T1000 (cell line): ENCODE measurements around the gene BTNL9.
"Not testable (repeated sequence)": the region's sequence is repeated elsewhere in the genome, so short reads cannot be mapped to it uniquely, and the experiment has no call there.

Experiments
- DNase-seq: peaks from one replicate; lab custom pipeline; 2025; ENCODE audit warnings: mixed read lengths; lab: John Stamatoyannopoulos, UW

BTNL9 gene

DNA sequence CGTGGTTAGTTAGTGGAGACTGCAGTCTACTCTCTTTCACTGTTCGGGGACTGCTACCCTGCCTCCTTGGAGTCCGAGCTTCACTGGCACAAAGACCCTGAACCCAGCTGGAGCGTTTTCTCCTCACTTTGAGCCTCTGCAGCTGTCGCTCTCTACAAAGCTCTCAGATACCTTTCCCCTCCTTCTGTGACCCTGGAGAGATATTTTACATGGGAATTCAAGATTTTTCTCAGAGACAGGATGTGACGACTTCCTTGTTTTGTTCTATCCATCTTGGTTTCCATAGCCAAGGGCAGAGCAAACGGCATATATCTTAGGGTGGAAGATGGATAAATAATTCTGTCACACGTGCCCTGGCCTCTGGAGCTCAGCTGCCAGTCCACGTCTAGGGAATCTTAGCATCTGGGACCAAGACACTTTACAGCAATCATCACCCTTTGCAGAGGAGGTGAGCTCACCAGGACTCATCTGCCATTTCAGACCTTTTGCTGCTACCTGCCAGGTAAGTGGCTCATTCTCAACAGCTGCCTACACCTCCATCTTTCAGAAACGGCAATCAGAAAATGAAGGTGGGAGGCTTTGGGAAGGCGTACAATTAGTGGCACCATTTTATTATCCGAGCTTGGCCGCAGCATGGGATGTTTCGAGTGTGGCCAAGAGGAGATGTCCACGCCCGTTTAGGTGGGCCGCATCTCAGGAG is at the start of gene BTNL9:
TSS of gene BTNL9 (plus strand) at position 336 of the 700 bp plus-strand sequence. CDS start 5,224 bp downstream, outside the sequence.
- no peak for DNase-seq

DNA sequence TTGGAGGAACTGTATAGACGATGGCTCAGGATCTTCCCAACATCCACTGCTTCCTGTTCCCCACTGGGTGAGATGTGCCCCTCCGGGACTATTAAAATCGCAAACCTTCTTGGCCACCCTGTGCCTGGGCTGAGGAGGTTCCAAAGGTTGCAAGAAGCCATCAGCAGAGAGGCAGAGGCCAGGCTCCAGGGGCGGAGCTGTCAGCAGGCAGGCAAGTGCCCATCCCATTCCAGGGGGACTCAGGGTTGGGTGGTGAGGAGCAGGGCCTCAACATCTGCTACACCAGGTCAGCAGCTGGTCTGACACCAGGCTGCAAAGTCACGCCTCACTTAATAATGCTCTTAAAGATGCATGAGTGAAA is 49.2 kb upstream of the BTNL9 start:
- no peak for DNase-seq

DNA sequence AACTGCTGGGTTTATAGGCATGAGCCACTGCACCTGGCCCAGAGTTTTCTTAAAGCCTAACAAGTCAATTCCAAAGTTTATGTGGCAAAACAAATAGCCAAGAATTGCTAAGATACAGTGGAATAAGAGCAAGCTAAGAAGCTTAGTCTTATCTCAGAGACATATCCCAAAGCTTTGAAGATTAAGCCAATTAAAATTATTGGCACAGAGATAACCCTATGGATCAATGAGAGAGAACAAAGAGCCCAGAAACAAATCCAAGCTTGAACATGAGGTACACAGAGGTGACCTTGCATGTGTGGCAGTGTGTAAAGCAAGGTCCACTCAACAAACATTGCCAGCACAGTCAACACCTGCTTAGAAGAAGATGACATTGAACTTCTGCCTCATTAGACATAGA is 38.1 kb upstream of the BTNL9 start:
- DNase-seq, result no peak

DNA sequence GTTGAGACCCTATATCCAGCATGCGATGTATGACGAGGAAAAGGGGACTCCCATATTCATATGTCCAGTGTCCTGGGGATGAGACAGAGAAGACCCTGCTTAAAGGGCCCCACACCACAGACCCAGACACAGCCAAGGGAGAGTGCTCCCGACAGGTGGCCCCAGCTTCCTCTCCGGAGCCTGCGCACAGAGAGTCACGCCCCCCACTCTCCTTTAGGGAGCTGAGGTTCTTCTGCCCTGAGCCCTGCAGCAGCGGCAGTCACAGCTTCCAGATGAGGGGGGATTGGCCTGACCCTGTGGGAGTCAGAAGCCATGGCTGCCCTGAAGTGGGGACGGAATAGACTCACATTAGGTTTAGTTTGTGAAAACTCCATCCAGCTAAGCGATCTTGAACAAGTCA is 34.3 kb upstream of the BTNL9 start:
- no peak for DNase-seq

DNA sequence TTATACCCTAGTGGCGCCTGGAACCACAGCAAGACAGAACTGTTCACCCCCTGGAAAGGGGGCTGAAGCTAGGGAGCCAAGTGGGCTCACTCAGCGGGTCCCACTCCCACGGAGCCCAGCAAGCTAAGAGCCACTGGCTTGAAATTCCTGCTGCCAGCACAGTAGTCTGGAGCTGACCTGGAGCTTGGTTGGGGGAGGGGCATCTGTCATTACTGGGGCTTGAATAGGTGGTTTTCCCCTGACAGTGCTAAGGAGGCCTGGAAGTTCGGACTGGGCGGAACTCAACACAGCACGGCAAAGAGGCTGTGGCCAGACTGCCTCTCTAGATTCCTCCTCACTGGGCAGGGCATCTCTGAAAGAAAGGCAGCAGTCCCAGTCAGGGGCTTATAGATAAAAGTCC is 31.9 kb upstream of the BTNL9 start:
- no peak for DNase-seq

DNA sequence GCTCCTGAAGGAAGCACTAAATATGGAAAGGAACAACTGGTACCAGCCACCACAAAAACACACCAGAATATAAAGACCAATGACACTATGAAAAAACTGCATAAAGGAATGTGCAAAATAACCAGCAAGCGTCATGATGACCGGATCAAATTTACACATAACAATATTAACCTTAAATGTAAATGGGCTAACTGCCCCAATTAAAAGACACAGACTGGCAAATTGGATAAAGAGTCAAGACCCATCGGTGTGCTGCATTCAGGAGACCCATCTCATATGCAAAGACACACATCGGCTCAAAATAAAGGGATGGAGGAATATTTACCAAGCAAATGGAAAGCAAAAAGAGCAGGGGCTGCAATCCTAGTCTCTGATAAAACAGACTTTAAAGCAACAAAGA is 30.0 kb upstream of the BTNL9 start:
- not testable (repeated sequence) for DNase-seq

DNA sequence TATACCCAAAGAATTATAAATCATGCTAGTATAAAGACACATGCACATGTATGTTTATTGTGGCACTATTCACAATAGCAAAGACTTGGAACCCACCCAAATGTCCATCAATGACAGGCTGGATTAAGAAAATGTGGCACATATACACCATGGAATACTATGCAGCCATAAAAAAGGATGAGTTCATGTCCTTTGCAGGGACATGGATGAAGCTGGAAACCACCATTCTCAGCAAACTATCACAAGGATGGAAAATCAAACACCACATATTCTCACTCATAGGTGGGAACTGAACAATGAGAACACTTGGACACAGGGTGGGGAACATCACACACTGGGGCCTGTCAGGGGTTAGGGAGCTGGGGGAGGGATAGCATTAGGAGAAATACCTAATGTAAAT is 25.4 kb upstream of the BTNL9 start:
- DNase-seq, result not testable (repeated sequence)

DNA sequence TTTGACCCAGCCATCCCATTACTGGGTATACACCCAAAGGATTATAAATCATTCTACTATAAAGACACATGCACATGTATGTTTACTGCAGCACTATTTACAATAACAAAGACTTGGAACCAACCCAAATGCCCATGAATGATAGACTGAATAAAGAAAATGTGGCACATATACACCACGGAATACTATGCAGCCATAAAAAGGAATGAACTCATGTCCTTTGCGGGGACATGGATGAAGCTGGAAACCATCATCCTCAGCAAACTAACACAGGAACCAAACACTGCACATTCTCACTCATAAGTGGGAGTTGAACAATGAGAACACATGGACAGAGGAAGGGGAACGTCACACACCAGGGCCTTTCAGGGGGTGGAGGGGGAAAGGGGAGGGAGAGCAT is 22.6 kb upstream of the BTNL9 start:
- not testable (repeated sequence) for DNase-seq

DNA sequence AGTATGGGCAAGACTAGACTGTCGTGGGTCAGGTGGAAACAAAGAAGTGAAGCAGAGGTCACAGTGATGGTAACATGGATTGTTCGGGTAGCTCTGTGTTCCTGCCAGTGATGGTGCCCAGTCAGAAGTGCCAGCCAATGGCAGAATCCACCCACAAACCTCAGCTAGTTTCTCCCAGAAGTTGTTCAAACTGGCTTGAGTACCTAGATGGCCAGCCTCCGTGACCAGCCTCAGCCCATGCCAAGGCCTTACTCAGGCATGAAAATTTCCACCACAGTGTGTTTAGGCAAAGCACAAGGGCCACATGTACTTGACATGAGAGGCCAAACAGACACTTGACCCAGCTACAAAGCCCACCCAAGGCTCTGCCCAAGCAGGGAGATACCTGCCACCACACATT is 19.4 kb upstream of the BTNL9 start:
- DNase-seq, result no peak

DNA sequence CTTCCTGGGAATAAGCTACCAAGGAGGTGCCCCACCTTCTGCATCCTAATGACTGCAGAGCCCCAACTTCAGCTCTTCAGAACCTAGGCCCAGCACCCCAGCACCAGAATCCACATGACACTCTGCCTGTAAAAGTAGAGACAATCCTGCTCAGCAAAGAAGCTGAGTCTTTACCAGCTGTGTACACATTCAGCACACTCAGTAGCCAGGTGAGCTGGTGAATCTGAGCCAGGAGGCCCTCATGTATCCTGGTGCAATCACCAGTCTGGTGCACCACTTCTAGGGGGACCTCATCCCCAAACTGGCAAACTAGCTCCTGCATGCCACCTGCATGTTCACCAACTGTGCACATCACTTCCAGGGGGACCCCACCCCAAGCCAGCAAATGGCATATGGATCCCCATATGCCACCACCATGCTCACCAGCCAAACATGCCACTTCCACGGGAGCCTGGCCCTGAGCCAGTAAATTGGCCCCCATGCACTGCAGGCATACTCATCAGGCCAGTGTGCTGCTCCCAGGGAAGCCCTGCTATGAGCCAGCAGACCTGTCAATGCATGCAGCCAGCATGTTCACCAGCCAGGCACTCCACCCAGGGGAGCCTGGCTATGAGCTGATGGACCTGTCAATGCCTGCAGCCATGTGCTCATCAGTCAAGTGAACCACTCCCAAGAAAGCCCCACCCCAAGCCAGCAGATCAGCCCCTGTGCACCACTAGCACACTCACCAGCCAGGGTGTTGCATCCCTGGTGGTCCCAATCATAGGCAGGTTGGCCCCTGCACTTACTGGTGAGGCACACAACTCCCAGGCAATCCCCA is 15.6 kb upstream of the BTNL9 start:
- no peak for DNase-seq

DNA sequence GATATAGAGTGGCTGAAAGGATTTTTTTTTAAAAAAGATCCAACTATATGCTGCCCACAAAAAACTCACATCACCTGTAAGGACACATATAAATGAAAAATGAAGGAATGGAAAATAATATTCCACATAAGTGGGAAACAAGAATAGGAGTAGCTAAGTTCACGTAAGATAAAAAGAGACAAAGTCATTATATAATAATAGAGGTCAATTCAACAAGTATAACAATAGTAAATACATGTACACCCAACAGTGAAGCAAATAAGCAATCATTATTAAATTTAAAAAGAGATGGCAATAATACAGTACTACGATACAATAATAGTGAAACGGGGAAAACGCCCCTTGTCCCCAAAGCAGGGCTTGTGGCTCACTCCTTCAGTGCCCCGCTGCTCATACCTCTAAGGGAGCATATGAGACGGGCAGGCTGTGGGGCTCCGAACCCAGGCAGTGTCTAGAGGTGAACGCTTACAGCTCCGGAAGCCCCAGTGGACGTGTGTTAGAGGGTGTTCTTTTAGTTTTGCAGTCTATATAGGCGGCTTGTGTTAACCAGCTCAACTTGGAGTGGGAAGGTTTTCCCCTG is 12.5 kb upstream of the BTNL9 start:
- no peak for DNase-seq

DNA sequence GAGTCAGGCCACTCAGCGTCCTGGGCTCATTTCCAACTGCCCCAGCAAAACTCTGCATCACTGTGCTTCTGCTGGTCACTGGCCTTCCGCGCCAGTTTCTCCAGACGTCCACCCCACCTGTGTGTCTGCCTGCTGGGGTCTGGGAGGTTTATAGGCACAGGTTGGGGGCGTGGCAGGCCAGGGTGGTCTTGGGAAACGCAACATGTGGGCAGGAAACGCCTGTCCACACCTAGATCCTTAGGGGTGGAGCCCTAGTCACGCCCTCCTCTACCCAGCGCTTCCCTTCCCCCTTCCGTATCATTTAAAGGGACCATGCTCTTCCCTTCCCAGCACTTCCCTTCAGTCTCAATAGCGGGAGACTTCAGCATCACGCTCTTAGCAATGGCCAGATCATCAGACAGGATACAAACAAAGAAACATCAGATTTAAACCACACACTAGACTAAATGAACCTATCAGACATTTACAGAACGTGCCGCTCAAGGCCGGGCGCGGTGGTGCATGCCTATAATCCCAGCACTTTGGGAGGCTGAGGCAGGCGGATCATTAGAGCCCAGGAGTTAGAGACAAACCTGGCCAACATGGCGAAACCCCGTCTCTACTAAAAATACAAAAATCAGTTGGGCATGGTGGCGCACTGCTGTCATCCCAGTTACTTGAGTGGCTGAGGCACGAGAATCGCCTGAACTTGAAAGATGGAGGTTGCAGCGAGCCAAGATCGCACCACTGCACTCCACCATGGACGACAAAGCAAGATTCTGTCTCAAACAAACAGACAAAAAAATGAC is 11.8 kb upstream of the BTNL9 start:
- no peak for DNase-seq

DNA sequence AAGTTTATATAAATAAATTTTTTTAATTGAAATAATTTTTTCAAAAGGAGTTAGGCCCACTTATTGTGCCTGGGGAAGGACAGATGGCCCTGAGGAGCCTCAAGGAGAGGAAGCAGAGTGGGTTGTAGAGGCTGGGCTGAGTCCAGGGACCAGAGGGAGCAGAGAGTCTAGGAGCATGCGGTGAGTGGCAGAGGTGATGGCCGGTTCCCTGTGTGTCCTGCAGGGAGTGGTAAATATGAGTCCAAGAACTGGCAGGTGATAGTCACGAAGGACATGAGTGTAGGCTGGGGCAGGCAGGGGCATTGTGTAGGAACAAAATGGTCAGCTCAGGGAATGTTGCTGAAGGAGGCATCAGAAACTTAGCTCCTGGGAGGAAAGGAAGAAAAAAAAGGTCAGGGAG is 8.3 kb upstream of the BTNL9 start:
- no peak for DNase-seq

DNA sequence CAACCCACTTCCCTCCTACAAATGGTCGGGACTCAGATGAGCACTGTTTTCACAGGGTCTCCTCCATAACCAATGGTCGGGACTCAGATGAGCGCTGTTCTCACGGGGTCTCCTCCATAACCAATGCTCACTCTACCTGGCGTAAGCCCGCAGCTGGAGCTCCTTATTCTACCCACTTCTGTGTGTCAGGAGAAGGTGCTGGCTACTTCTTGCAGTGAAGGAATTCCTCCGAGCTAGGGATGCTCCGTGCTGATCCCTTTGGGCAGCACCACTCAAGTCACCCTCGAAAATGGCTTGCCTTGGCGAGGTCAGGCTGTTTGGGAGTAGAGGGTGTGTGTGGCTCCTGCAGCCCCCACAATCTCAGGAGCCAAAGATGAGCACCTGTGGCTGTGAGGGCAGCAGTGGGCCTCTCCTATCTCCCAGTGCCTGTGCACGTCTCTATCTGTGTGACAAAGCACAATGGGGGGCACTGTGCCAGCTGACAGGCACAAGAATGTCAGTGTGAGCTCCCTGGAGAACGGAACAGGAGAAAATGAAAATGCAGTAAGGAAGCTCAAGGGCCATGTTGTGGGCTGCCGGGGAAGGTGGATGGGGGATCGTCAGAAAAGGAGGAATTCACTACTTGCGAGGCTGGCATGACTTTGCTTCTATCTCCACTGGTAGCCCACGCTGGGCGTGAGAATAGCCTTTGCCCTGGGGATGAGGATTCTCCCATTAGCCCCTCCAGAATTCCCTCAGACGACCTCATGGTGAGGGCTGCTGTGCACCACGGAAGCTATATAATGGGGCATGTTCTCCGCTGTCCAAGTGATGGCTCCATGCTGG is 3.9 kb upstream of the BTNL9 start:
- no peak for DNase-seq

DNA sequence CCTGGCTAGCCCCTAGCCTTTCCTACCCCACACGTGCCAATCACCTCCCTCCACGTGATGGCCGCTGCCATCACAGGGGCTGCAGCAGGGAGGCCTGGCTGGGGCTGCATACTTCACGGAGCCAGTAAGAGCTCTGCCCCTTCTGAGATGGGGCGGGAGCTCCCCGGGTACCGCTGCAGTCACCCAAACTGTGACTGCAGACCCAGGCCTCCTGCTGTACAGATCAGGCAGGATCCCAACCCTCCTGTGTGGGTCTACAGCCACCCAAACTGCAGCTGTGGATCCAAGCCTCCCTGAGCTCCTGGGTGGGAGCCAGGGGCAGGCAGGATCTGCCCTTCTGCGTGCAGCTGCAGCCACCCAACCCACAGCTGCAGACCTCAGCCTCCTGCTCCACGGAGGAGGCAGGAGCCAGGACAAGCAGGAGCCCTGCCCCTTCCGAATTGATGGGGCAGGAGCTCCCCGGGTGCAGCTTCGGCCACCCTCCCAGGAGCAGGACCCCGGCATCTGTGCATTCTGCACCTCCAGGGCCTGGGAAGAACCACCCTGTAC is 3.2 kb upstream of the BTNL9 start:
- no peak for DNase-seq

DNA sequence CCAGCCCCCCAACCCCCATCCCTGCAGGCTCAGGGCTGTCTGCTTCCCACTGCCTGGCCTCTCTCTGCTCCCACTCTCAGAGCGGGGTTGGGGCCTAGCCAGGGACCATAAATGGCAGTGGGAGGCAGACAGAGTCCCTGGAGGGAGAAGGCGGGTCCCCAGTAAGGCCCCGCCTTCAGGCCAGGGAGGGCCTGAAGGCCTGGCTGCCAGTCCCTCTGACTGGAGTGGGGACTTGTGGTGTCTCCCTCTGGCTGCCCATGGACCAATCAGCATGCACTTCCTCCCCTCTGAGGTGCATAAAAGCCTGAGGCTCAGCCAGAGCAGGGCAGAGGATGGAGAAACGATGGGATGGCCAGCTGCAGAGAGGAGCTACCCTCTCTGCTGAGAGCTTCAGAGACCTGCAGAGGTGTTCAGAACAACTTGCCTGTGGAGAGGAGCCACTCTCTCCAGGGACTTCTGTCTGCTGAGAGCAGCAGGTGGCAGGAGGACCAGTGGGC is 2.7 kb upstream of the BTNL9 start:
- no peak for DNase-seq

DNA sequence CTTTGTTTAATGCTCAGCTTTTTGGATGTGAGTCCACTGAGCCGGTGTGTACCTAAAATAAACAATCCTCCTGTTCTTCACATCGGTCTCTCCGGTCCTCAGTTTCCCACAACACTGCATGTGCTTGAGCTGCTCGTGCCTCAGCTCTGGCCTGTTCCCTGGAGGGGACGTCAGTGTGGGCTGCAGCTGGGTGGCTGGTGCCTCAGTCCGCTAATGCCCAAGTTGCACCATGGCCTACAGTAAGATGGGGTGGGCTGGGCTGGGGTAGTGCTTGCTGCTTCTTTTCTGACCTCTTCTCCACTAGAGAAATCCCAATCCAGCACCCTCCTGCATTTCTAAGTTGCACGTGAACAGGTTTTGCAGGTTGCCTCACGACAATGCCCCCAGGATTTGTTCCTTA is 595 bp upstream of the BTNL9 start:
- DNase-seq, result no peak

DNA sequence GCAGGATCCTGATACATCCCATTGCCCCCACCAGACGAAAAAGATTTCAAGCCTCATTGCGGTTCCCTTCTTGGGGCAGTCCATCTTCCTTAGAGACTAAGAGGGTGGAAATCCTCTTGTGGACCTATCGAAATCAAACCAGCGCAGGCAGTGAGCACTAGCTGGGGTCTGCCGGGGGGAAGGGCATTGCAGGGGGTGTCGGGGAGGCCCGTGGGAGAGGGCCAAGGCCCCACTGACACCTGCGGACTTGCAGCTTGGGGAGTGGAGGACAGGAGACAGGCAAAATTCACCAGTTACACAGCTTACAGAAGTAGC is 522 bp downstream of the BTNL9 start:
- DNase-seq, result no peak

DNA sequence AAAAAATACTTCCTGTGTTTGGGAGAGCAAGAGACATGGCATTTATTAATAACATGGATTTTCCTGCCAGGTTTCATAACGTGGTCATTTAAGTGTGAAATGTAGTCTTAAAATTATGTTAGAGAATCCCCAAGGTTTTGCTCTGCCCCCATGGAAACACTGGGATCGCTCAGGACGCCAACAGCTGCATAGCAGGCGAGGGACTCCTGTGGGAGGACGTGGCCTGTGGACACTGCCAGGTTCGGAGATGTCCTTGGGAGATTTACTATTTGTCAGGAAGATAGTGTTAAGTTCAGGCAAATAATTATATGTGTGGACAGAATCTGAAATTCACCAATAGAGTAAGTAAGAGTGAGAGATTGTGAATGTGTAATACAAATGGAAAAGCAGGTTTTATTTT is 977 bp downstream of the BTNL9 start:
- DNase-seq, result no peak

DNA sequence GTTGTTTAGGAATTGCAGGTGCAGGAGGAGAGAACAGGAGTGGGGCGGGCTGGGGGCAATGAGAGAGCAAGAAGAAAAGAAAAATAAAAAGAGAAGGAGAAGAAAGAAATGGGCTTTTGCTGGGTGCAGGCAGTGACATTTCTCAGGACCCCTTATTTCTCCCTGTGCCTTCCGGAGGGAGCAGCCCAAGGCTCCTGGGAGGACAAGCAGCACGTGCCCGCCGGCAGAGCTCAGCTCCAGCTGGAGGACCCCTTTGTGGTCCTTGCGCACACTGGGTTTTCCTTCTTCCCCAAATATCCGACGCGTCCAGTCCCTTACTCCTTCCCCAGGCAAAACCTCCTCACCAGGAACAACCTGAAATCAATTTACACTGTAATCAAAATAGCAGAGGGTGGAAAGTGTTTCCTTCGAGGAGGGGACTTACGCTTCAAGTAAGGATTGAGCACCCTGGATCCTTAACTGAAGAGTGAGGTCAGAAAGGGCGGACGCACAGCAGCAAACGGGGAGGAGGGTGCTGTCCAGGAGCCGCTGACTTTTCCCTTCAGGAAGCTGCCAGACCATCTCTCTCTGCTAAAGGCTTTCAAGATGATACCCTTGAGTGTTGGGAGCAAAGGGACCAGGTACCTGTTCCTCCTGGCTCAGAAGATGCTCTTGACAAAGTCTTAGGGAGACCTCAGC is 2.1 kb downstream of the BTNL9 start:
- DNase-seq, result no peak

DNA sequence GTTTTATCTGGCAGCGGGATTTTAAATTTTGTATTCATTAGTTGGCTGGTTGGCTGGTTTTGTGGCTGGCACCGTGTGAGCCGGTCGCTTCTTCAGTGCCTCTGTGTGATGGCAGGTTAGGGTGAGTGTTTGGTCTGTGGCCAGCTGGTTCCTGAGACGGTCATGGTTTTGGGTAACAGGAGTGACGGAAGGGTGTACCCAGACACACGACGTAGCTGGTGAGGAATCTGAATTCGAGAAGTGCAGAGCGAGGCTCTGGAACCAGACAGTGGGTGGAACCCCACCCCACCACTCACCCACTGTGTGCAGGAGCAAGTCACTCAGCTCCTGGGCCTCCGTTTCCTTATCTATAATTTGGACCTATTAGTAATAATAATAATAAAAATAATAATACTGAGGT is 2.7 kb downstream of the BTNL9 start:
- DNase-seq, result no peak
